Stimulated activated CD4-positive, alpha-beta T cell treated with anti-CD3 and anti-CD28 coated beads, Interleukin-1b, Interleukin-23, amount 100 ng/mL, for 24 hours (primary cell): Measurements from ENCODE around the gene RASSF8.
"Not testable (repeated sequence)": the region's sequence is repeated elsewhere in the genome, so short reads cannot be mapped to it uniquely, and the experiment has no call there.

Experiments
- DNase-seq, 4 experiments: peaks; one replicate each; pipeline ENCODE4 v3.0.0-alpha.2; 2020; ENCODE audit warnings: low read depth in 4 of 4, low spot score in 1 of 4

The RASSF8 gene

DNA sequence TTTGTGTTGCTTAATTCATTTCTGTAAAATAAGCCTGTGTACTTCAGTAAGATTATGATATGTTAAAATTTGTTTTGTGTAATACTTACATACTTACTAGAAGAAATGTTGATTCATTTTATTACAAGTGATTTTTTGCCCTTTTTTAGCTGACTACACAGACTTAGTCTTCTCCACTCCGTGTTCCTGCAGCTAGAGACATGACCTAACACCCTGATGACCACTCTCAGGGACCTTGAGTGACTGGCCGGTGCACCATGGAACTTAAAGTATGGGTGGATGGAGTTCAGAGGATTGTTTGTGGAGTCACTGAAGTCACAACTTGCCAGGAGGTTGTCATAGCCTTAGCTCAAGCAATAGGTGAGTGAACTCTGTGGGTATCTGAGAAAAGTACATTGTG, 96.6 kb downstream of the RASSF8 start:
- DNase-seq: no peak

DNA sequence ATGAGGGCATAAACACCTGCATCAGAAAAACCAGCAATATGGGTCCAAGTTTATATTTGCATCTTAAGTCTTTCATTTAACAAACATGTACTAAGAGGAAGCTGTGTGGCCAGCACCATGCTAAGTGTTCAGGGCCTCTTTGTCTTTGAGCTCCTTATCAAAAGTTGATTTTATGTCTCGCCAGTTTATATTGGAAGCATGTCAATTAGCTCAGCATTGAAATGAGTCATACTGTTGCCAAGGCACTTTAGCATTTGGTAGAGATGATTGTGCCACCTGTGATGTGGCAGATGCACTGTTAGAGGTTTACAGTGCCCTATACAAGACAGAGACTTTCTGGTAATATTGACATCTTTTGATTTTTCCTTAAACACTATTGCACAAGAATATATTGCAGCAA, 97.9 kb downstream of the RASSF8 start:
- no peak for DNase-seq

DNA sequence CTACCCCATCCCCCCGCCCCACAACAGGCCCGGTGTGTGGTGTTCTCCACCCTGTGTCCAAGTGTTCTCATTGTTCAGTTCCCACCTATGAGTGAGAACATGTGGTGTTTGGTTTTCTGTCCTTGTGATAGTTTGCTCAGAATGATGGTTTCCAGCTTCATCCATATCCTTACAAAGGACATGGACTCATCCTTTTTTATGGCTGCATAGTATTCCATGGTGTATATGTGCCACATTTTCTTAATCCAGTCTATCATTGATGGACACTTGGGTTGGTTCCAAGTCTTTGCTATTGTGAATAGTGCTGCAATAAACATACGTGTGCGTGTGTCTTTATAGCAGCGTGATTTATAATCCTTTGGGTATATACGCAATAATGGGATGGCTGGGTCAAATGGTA, 98.8 kb downstream of the RASSF8 start:
- not testable (repeated sequence) for DNase-seq

DNA sequence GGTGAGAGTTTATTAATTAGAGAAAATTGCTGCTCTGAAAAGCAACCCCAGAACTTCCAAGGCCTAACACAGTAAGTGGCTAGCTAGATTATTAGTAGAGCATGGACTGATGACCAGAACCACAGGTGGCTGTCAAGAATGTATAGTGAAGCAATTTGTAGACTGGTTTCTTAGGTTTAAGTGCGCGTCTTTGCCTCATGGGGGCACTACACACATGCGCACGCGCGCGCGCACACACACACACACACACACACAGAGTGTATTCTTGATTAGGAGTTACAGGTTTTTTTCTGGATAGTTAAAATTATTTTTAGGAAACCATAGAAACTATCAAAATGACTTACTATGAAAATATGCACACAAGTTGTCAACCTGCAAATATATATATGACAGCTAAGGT, 99.8 kb downstream of the RASSF8 start:
- no peak for DNase-seq

DNA sequence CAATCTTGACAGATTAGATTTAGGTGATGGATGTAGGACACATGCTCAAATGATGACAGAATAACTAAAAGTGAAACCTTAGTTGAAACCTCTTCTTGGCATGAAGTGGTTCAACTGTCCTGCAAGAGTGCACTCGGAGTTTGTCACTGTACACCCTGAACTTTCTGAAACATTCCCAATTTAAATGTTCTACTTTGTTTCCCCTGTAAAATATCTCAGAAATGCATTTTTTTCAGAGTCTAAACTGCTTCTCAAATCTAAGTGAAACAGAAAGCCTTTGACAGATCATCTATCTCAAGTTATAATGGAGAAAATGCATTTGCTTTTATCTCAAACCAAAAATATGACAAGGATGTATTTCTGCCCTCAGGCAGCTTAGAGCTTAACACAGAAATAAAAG, 100.3 kb downstream of the RASSF8 start:
- DNase-seq: no peak

DNA sequence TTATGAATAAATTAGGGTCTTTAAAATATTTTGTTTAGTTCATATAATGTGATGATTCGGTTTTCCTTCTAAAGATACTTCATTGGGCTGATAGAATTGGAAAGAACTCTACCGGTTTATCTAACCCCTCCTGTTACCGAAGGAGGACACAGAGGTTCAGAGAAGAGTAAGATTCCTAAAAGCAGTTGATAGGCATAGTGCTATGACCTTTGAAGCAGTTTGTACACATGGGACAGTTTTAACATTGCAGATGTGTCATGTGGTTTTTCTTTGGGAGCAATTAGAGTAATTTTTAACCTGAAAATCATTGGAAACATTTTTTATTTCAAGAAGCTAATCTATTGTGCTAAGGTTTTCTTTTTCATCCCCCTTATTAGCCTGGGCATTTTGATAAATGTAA, 103.5 kb downstream of the RASSF8 start:
- DNase-seq: no peak

DNA sequence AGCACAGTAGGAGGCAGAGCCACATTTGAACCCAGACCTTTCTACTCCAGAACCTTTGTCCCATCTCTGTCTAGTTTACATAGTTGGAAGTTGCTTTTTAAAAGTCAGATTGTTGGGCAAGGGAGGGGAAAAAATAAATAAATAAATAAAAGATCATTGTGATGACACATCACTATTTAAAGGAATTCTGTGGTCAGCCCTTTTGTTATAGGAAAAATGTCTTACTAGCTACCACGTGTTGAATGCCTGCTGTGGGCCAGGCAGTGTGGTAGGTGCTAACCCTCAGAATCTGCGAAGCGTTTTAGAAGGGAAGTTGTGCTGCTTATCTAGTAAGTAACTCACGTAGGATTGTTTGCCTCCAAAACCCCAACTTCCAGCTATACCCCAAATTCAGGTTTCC, 104.1 kb downstream of the RASSF8 start:
- DNase-seq: no peak

DNA sequence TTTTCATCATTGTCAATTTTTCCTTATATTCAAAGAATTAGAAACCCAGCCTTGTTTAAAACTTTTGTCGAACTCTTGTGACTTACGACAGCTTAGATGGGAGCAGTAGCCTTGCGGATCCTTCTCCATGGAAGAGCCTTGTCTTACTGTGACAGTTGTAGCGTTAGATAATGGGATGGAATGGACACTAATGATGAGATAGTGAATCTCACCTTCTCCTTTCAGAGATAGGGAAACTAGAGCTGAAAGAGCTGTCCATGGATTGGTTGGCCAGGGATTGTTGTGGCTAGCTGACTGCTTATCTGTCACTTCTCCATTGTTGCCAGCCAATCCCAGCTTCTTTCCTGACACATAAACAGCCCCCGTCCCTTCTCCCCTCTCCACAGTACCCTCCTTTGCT, 107.0 kb downstream of the RASSF8 start:
- DNase-seq: no peak

DNA sequence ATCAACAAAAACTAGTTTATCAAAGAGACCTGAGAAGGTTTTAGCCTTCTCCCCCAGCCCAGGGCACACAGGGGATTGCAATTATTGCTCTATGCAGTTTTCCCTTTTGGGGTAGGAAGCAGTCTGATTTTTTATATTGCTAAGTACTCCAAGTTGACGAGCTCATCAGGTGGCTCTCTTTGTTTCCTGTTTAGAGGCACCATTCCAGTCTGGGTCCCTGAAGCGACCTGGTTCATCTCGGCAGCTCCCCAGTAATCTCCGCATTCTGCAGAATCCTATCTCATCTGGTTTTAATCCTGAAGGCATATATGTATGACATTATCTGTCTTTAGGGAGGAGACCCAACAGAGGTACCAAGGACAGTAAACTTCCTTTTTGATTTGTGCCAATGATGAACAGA, 110.0 kb downstream of the RASSF8 start:
- no peak for DNase-seq

DNA sequence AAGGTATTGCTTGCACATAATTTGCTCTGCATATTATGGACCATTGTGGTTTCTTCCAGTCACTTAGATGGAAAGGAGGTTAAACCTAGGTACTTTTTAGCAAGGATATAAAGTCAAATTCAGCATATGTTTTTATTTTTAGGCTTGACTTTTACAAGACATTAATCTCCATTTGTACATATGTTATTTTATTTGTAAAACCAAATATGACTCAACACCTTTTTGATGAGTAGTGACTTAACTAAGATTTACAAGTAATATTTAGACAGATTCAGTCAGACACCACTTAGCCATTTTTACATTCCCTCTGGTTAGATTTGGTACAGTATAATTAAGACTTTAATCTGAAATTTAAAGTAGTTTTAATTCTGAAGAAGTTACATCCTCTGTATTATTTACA, 111.3 kb downstream of the RASSF8 start:
- DNase-seq: no peak

DNA sequence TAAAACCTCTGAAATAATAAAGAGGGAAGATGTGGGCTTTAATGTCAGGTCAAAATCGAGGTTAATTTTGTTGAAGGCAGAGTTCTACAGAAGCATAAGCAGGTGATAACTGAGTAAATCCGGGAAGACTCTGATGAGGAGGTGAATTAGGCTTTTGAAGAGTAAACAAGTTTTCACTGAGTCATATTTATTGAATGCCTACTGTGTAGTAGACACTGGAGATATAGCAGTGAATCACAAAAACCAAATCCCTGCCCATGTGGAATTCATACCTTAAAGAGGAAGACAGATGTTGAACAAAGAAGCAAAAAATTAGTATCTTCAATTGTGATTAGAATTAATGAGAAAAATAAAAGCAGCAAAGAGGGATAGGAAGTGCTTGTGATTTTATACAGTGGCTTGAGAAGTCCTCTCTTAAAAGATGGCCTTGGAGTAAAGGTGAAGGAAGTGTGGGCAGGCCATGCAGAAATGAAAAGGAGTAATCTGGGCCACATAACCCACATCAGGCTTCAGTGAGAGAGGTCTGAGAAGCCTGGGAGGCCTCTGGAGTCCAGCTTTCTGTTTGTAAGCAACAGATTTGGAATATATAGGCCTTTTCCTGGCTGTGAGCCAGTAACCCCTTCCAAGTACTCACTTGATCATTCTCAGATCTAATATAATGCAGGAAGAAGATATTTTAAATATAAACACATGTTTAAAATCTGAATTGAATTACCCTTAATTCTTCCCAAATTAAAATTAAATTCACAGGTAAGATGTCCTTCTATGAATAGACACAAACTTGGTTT, 119.6 kb downstream of the RASSF8 start:
- no peak for DNase-seq

DNA sequence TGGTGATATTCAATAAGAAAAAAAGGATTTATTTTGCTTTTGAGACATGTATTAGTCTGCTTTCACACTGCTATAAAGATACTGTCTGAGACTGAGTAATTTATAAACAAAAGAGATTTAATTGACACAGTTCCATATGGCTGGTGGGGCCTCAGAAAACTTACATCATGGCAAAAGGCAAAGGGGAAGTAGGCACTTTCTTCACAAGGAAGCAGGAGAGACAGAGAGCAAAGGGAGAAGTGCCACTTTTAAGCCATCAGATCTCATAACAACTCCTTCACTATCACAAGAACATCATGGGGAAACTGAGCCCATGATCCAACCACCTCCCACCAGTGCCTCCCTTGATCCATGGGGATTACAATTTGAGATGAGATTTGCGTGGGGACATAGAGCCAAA, 122.4 kb downstream of the RASSF8 start:
- no peak for DNase-seq

DNA sequence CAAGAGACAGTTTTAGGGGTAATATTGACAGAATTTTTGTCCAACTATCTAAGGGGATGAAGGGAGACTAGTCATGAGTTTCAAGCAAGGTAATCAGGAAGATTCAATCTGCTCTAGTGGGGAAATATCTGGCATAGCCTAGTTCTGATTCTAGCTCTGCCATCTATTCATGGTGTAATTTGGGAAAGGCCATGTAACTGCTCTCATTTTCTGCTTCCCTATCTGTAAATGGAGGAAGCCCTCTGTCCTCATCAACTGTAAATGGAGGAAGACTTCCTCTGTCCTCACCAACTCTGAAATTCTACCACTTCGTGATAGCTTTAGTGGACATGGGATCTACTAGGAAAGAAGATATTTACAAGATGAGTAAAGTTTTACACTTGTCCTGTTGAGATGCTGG, 128.5 kb downstream of the RASSF8 start:
- no peak for DNase-seq

DNA sequence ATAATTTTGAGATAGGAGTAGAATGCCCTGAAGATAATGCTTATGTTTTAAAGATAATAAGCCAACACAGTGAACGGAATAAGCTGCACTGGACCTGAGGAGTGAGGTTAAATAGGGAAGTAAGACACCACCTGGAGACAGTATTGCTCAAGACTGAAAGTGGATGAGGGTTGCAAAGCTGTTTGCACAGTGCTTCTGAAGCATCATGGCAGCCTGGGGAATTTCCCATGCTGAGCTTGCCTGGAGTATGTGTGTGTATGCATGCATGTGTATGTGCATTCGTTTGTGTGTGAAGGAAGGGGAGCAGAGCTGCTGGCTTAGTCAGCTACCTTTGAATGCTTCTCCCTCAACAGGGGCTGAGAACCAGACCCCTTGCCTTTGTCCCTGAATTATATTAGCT, 130.5 kb downstream of the RASSF8 start:
- no peak for DNase-seq

DNA sequence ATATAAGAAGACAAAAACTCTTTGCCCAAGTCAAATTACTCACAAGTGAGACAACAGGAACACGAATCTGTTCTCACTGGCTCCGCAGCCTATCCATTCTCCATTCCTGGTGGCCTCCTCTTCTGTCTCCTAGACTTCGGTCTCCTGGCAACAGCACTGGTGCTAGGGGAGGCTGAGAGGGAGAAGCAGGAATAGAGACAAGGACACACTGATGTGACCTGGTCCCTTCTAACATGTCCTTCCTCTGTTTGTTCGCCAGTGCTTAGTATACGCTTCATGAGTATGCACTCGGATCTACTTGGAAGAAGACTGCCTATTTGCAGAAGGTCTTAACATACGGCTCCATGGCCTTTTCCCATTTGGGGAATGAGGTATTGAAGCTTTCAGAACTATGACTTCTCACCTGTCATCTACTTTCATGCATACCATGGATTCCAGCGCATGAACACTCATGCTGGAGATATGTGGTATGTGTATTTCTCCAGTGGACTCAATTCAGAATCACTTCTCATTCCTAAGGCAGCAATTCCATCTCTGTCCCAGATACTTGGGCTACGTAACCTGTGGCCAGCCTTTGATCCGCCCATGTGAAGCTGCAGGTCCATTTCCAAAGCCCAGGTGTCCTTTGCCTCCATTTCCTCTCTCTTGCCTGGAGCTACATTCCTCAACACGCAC, 132.5 kb downstream of the RASSF8 start:
- DNase-seq: no peak

DNA sequence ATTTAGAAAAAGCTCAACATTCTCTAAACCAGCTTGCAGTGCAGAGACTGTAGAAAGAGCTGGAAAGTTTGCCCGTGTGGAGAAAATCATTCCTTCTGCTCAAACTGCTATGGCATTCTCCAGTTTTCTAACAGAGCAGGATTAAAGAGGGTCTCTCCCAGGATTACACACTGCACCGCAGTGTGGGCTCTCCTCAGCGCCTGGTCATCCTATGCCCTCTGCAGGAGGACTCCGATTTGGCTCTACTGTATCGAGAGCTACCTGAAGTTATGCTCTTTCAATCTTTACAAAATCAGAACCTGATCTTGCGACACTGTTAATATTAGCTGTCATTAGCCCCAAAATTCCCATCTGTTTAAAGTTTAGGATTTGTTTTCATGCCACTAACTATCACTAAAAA, 133.3 kb downstream of the RASSF8 start:
- DNase-seq: no peak

DNA sequence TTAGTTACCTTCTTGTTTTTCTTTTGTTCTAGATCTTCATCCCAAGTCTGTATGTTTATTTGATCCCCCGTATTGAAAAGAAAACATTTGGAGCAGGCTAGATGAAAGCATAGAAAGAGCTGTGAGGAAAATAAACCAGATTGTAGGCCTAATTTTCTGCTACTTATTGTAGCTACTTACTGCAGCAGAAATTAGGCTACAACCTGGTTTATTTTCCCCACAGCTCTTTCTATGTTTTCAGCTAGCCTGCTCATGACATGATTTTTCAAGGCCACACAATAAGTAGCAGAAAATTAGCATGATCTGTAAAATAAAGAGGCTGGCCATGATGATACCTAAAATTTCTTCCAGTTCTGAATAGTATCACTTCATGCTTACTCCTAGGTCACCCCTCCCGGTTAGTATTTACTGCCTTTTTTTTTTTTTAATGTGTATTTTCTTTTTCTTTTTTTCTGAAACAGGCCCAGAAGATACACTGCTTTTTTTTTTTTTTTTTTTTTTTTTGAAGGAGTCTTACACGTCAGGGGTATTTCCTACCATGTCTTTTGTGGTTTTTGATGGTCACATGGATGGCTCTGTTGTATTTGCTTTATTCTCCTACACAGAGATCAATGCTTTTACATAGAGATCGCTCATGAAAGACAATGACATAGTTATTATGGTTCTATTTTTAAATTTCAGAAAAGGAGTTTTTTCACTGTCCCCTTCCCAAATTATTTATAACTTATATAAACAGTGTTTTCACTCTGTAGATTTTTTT, 134.0 kb downstream of the RASSF8 start:
- no peak for DNase-seq

DNA sequence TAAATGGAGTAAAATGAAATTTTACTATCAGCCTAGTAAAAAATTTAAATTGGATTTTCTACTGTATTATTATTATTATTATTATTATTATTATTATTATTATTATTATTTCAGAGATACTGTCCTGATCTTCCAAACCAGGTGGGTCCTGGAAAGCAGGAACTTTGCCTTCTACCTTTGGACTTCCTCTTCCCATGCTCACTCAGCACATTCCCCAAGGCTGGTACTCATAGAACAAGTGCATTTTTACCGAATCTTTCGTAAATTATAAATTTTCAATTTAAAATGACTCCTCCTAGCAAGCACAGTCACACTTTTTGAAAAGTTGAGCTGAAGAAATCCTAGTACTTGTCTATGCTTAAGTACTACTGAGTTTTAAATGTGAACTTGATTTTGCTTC, 136.7 kb downstream of the RASSF8 start:
- DNase-seq: no peak

DNA sequence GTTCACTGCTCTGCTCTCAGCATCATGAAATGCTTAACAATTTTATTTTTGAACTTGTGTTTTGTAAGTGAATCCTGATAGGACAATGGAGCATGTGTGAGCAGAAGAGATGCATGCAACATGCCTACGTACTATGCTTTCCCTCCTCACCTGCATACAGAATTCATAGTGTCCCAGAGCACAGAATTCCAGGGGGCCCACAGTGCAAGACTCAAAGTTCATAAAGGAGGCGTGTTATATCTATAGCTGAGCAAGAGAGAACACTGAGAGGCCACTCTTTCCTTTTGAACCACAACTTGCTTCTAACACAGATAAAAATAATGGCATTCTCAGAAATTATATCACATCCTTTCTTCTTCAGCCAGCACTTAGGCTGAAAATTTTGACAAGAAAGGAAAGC, 137.6 kb downstream of the RASSF8 start:
- DNase-seq: no peak

DNA sequence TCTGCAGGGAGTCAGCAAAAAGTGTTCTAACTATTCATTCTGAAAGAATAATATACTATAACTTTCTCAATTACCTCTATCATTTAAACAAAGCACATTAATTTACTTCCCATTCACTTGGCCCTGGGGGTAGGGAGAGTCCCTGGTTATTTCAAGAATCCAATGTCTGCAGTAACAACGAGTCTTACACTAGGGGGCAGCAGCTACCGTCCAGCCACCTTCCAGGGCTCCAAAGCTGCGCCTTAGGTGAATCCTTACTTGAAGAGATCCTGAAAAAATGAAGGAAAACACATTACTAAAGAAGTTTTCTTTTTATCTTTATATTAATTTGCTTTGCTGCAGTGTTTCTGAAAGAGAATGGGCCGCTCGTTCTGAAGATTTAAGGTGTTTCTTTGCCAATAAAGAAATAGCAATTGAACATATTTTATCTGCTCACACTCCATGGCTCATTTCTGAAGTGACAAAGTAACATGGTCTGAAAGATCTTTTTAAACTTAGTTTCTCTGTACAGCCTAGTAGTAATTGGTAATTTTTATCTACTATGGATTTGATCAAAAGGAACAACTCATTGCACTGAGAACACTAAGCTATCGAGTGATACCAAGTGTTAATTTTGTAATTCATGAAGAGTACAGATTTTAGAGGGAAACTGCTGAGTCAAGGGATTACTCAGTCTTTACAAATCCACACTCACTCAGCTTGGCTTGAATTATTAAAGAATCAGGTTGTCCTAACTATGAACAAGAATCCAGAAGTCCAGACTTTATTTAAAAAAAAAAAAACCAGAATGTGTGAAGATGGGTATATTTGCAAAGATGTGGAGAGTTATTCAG, 138.8 kb downstream of the RASSF8 start:
- DNase-seq: peak; percentile 14 to 29 (median 22)

DNA sequence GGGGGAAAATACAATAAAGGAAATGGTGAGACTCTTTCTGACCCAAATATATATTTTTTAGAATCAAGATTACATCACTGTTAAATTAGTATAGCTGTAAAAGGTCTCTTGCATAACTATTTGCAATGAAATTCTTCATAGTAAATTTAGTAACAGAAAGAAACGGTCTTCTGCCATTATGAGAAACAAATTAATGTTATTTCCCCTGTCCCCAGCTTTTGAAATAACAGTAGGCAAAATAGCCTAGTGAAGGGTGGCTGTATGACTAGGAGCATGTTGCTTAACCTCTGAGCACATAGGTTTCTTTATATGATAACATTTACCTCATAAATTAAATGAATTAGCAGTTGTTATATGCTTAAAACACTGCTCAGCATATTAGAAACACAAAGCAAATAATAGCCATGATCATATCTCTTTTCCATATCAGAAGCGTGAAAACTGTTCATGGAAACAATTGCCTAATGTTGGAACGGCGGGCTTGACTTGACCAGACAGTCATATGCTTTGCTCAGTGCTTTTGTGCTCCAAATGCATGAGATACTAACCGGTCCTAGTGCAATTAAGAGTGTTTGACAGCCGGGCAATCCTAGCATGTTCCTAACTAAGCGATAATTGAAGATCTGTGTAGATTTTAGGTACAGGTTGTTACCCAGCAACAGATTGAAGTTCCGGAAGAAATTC, 142.3 kb downstream of the RASSF8 start:
- DNase-seq: no peak
